OCI-LY3 (cell line): ENCODE results near the gene ZNF814.

ENCODE experiments used
- EZH2phosphoT487 ChIP-seq: fragments of 200-600 bp; shearing (Covaris generic); IDR thresholded peaks from 2 replicates; pipeline ENCODE4 v1.6.1; 2018; ENCODE audit warnings: antibody characterized with exemption, mixed run types, low read depth
- TF ChIP-seq, protein P1 (sequence below): fragments of 200-600, 300-600 bp; sonication (generic); IDR thresholded peaks from 2 replicates; pipeline ENCODE4 v1.5.1; 2014; ENCODE audit warnings: antibody characterized with exemption, low read length, low read depth

DNA sequence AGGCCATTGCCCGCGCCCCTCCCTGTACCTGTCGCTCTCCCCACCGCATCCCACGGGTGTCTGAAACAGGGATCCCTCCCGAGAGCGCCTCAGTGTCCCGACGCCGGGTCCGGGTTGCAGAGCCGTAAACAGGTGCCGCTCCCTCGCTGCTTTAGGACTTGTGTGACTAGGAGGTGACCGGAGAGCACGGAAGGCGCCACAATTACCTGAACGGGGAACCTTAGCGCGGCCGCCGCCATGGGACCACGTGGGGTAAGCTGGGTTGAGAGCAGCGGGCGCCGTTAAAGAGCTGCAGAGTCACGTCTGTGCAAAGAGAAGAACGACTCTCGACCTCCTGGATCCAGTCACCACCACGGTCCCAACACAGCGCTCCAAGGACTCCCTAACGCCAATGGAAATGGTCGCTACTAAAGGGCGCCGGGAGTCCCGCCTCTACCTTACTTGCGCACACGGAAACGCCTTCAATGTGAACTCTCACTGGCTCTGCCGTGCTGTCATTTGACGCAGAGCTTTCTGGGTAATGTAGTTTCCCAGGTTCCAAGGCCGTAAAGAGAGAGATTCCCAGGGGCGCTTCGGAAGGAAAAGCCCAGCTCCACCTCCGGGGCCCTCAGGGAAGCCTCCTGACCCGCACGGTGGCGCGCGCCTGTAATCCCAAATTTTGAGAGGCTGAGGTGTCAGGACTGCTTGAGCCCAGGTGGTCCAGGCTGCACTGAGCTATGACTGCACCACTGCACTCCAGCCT is 74.2 kb downstream of the ZNF814 start, which contains the start of gene ZNF552:
- TF ChIP-seq, protein P1, sequence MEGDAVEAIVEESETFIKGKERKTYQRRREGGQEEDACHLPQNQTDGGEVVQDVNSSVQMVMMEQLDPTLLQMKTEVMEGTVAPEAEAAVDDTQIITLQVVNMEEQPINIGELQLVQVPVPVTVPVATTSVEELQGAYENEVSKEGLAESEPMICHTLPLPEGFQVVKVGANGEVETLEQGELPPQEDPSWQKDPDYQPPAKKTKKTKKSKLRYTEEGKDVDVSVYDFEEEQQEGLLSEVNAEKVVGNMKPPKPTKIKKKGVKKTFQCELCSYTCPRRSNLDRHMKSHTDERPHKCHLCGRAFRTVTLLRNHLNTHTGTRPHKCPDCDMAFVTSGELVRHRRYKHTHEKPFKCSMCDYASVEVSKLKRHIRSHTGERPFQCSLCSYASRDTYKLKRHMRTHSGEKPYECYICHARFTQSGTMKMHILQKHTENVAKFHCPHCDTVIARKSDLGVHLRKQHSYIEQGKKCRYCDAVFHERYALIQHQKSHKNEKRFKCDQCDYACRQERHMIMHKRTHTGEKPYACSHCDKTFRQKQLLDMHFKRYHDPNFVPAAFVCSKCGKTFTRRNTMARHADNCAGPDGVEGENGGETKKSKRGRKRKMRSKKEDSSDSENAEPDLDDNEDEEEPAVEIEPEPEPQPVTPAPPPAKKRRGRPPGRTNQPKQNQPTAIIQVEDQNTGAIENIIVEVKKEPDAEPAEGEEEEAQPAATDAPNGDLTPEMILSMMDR, result no peak
- TF ChIP-seq EZH2phosphoT487, result no peak
